Measurements from ENCODE around the gene TSPAN16. TPM values are rescaled to one million over a fixed set of nuclear protein-coding genes. Genes with fewer than 3 reads are reported as not detected.

TSPAN16 gene
- total and polyA plus RNA-seq, 2 experiments from 2014 or later = not detected

DNA sequence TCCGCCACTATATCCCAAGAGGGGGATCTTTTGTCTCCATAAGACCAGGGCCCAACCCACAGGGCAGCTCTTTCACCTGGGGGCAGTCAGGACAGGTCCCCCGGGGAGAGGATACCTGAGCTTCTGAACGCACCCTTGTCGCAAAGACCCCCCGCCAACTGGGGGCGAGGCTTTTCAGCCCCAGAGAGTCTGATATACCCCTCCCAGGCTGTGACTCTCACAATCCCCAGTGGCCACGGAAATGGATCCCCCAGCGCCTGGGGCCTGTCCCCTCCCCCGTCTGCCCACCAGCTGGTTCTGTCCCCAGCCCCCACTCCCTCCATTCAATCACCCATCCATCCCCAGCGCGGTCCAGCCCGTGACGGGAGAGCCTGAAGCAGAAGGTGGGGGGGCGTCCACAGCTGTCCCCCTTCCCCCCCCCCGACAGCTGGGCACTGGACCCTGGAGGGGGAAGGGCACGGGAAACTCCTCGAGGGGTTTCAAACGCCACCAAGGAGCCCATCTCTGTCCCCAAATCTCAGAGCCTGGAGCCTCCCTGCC, 34.5 kb upstream of the TSPAN16 start:
- DNase-seq (ENCODE audit: low spot score) (peak; percentile 54), ATAC-seq (peak; percentile 50)
- Mint-ChIP-seq H3K36me3 (ENCODE audit: low read depth) (peaks cover 3% of the 10 kb centered on the region; the same call in 1 of the 3 replicates), H3K9me3 (no peaks in the 10 kb centered on the region), H3K27ac (no peak overlapping the region), H3K4me1 (peaks cover 18% of the 10 kb centered on the region), H3K4me3 (peak overlapping the region; percentile 74), H3K27me3 (ENCODE audit: insufficient read depth, low read depth, poor library complexity) (peaks cover 15% of the 10 kb centered on the region)
- H2AFZ ChIP-seq = peak overlapping the region; percentile 56; the same call in 1 of the 2 replicates
- peak overlapping the region; percentile 89 for H3K4me2 ChIP-seq
- H4K20me1 ChIP-seq (replicated peaks; ENCODE audit: insufficient read depth) = no peaks in the 10 kb centered on the region; the same call in 1 of the 2 replicates
- no peaks in the 10 kb centered on the region for H3K27me3 ChIP-seq (ENCODE audit: insufficient read depth)
- H3K4me3 ChIP-seq = peak overlapping the region; percentile 96
- no peaks in the 10 kb centered on the region for H3F3A ChIP-seq (replicated peaks; ENCODE audit: low read depth)
- H3K27ac ChIP-seq (ENCODE audit: low read depth) = 0 out of 2 replicates have a peak overlapping the region, but pooled peaks have one; percentile 69
- H3K36me3 ChIP-seq (ENCODE audit: insufficient read depth) = no peaks in the 10 kb centered on the region
- no peak for TF ChIP-seq NANOG (IDR thresholded peaks at IDR 0.05; ENCODE audit: borderline replicate concordance)
- no peaks in the 10 kb centered on the region for H3K9me2 ChIP-seq (ENCODE audit: insufficient read depth)
- H3K4me1 ChIP-seq (ENCODE audit: insufficient read depth) = no peaks in the 10 kb centered on the region
- H3K79me2 ChIP-seq (replicated peaks; ENCODE audit: insufficient read depth) = peaks cover 19% of the 10 kb centered on the region

DNA sequence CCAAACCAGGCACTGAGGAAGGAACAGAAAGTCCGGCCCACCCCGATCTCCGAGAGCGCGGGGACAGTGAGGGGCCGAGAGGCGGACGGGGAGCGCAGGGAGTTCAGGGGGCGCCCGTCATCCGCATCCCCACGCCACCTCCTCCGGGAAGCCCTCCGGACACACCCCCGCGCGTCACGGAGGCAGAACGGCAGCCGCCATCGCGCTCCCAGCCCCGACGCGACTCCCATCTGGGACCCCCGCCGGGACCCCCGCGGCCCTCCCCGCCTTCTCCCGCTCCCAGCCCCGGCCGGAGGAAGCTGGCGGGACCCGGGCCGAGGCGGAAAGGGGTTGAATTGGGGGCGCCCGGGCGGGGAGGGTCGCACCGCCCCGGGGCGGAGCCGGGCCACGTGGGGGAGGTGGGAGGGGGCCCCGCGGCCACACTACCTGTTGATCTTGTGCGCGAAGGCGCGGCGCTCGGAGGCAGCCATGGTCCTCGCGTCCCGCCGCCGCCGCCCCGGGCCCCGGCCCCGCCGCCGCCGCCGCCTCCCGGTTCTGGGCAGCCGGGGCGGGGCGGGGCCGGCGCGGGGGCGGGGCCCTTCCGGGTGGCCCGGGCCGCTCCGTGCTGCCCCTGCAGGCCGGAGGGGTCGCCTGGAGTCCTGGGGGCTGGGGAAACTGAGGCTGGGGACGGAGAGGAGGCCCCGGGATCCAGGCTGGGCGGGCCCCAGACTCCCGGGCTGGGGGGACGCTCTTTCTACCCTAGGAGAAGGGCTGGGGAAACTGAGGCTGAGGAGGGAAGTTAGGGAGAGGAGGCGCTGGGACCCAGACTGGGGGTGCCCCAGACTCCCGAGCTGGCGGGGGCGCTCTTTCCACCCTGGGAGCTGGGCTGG, 33.8 kb upstream of the TSPAN16 start, which contains the start of gene DOCK6:
DOCK6 (minus strand) TSS at position 554 of the 869 bp plus-strand sequence; CDS start at position 470, 84 bp downstream.
- H3K4me3 ChIP-seq = peak within 1 kb of the TSS; percentile 96
- H3K27ac ChIP-seq (ENCODE audit: low read depth) = 0 out of 2 replicates have a peak within 1 kb of the TSS, but pooled peaks have one; percentile 69
- no peaks in the 10 kb centered on the region for H3K27me3 ChIP-seq (ENCODE audit: insufficient read depth)
- Mint-ChIP-seq H3K4me1 (peaks cover 18% of the 10 kb centered on the region), H3K36me3 (ENCODE audit: low read depth) (peaks cover 3% of the 10 kb centered on the region; the same call in 1 of the 3 replicates), H3K4me3 (peak within 1 kb of the TSS; percentile 82), H3K27me3 (ENCODE audit: insufficient read depth, low read depth, poor library complexity) (peaks cover 17% of the 10 kb centered on the region), H3K27ac (peak within 1 kb of the TSS; percentile 72; the same call in 1 of the 2 replicates), H3K9me3 (no peaks in the 10 kb centered on the region)
- peak within 1 kb of the TSS; percentile 89 for H3K4me2 ChIP-seq
- no peaks in the 10 kb centered on the region for H3K4me1 ChIP-seq (ENCODE audit: insufficient read depth)
- ATAC-seq (peak; percentile 71), DNase-seq (ENCODE audit: low spot score) (peak; percentile 71)
- H3K36me3 ChIP-seq (ENCODE audit: insufficient read depth) = no peaks in the 10 kb centered on the region
- H3F3A ChIP-seq (replicated peaks; ENCODE audit: low read depth) = no peaks in the 10 kb centered on the region
- no peaks in the 10 kb centered on the region; the same call in 1 of the 2 replicates for H4K20me1 ChIP-seq (replicated peaks; ENCODE audit: insufficient read depth)
- H3K9me2 ChIP-seq (ENCODE audit: insufficient read depth) = no peaks in the 10 kb centered on the region
- peak within 1 kb of the TSS; percentile 56; the same call in 1 of the 2 replicates for H2AFZ ChIP-seq
- TF ChIP-seq, protein P1, sequence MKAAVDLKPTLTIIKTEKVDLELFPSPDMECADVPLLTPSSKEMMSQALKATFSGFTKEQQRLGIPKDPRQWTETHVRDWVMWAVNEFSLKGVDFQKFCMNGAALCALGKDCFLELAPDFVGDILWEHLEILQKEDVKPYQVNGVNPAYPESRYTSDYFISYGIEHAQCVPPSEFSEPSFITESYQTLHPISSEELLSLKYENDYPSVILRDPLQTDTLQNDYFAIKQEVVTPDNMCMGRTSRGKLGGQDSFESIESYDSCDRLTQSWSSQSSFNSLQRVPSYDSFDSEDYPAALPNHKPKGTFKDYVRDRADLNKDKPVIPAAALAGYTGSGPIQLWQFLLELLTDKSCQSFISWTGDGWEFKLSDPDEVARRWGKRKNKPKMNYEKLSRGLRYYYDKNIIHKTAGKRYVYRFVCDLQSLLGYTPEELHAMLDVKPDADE (IDR thresholded peaks at IDR 0.05) = no peak
- no peak for TF ChIP-seq STAT1 (IDR thresholded peaks at IDR 0.05; ENCODE audit: unreplicated experiment)
- TF ChIP-seq ZNF114 (CRISPR knock-in tag; IDR thresholded peaks at IDR 0.05) = no peak
- TF ChIP-seq, protein P2, sequence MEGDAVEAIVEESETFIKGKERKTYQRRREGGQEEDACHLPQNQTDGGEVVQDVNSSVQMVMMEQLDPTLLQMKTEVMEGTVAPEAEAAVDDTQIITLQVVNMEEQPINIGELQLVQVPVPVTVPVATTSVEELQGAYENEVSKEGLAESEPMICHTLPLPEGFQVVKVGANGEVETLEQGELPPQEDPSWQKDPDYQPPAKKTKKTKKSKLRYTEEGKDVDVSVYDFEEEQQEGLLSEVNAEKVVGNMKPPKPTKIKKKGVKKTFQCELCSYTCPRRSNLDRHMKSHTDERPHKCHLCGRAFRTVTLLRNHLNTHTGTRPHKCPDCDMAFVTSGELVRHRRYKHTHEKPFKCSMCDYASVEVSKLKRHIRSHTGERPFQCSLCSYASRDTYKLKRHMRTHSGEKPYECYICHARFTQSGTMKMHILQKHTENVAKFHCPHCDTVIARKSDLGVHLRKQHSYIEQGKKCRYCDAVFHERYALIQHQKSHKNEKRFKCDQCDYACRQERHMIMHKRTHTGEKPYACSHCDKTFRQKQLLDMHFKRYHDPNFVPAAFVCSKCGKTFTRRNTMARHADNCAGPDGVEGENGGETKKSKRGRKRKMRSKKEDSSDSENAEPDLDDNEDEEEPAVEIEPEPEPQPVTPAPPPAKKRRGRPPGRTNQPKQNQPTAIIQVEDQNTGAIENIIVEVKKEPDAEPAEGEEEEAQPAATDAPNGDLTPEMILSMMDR (conservative IDR thresholded peaks at IDR 0.05; ENCODE audit: low read depth in 2 of 2) = peak; percentile 46 to 49
- TF ChIP-seq, protein P3, sequence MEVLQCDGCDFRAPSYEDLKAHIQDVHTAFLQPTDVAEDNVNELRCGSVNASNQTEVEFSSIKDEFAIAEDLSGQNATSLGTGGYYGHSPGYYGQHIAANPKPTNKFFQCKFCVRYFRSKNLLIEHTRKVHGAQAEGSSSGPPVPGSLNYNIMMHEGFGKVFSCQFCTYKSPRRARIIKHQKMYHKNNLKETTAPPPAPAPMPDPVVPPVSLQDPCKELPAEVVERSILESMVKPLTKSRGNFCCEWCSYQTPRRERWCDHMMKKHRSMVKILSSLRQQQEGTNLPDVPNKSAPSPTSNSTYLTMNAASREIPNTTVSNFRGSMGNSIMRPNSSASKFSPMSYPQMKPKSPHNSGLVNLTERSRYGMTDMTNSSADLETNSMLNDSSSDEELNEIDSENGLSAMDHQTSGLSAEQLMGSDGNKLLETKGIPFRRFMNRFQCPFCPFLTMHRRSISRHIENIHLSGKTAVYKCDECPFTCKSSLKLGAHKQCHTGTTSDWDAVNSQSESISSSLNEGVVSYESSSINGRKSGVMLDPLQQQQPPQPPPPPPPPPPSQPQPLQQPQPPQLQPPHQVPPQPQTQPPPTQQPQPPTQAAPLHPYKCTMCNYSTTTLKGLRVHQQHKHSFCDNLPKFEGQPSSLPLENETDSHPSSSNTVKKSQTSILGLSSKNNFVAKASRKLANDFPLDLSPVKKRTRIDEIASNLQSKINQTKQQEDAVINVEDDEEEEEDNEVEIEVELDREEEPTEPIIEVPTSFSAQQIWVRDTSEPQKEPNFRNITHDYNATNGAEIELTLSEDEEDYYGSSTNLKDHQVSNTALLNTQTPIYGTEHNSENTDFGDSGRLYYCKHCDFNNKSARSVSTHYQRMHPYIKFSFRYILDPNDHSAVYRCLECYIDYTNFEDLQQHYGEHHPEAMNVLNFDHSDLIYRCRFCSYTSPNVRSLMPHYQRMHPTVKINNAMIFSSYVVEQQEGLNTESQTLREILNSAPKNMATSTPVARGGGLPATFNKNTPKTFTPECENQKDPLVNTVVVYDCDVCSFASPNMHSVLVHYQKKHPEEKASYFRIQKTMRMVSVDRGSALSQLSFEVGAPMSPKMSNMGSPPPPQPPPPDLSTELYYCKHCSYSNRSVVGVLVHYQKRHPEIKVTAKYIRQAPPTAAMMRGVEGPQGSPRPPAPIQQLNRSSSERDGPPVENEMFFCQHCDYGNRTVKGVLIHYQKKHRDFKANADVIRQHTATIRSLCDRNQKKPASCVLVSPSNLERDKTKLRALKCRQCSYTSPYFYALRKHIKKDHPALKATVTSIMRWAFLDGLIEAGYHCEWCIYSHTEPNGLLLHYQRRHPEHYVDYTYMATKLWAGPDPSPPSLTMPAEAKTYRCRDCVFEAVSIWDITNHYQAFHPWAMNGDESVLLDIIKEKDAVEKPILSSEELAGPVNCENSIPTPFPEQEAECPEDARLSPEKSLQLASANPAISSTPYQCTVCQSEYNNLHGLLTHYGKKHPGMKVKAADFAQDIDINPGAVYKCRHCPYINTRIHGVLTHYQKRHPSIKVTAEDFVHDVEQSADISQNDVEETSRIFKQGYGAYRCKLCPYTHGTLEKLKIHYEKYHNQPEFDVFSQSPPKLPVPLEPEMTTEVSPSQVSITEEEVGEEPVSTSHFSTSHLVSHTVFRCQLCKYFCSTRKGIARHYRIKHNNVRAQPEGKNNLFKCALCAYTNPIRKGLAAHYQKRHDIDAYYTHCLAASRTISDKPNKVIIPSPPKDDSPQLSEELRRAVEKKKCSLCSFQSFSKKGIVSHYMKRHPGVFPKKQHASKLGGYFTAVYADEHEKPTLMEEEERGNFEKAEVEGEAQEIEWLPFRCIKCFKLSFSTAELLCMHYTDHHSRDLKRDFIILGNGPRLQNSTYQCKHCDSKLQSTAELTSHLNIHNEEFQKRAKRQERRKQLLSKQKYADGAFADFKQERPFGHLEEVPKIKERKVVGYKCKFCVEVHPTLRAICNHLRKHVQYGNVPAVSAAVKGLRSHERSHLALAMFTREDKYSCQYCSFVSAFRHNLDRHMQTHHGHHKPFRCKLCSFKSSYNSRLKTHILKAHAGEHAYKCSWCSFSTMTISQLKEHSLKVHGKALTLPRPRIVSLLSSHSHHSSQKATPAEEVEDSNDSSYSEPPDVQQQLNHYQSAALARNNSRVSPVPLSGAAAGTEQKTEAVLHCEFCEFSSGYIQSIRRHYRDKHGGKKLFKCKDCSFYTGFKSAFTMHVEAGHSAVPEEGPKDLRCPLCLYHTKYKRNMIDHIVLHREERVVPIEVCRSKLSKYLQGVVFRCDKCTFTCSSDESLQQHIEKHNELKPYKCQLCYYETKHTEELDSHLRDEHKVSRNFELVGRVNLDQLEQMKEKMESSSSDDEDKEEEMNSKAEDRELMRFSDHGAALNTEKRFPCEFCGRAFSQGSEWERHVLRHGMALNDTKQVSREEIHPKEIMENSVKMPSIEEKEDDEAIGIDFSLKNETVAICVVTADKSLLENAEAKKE (CRISPR knock-in tag; IDR thresholded peaks at IDR 0.05) = no peak
- no peak for TF ChIP-seq ZNF331 (CRISPR knock-in tag; IDR thresholded peaks at IDR 0.05; ENCODE audit: low read depth)
- peak; percentile 53; the same call in 1 of the 2 replicates for TF ChIP-seq CREB1 (CRISPR knock-in tag; IDR thresholded peaks at IDR 0.05; ENCODE audit: low read depth)
- no peak for TF ChIP-seq NANOG (IDR thresholded peaks at IDR 0.05; ENCODE audit: borderline replicate concordance)
- H3K79me2 ChIP-seq (replicated peaks; ENCODE audit: insufficient read depth) = peaks cover 19% of the 10 kb centered on the region
